ENCODE results near the gene RIN1. TPM values are rescaled to one million over a fixed set of nuclear protein-coding genes. Genes with fewer than 3 reads are reported as not detected.

Gene RIN1
- total and polyA plus RNA-seq, 2 experiments from 2014 or later: 6.2 to 9.5 TPM

- peaks cover 3% of the 10 kb centered on the region for H4K20me1 ChIP-seq (ENCODE audit: insufficient read depth, poor library complexity, severe bottlenecking)
These were observed 51.6 kb downstream of the RIN1 start for GRCh38 chr11:66284526-66285078.

DNA sequence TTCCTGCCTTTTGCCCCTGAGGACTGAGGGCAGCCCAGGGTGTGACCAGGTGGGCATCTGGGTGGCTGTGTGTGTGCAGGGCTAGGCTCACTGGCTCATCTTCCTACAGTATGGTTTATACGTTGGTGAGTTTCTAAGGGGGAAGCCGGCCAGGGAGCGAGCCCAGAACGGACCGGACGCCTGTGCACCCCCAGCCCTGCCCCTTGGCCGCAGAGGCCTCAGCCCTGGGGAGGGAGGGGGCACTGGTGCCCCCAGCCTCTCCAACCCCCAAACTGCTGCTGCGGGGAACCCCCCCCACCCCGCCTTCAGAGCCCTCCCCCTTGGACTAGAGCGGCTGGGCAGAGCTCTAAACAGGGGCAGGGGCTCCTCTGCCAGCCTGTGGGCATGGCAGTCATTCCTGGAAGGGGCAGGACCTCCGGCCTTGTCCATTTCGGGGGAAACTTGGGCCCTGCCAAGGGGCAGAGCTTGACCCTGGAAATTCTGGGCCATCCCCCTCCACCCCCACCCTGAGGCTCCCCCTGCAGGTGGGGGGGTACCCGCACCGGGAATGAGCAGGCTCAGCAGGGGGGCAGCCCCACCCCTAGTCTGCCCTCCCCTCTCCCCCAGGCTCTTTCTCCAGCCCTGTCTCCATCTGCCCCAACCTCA lies 52.7 kb downstream of the RIN1 start:
- Histone ChIP-seq H3K79me2 (peaks cover 35% of the 10 kb centered on the region), H3K4me3 (no peak overlapping the region), H3K36me3 (replicated peaks; ENCODE audit: insufficient read depth, low read depth) (no peaks in the 10 kb centered on the region), H3K9me3 (ENCODE audit: low read depth) (no peaks in the 10 kb centered on the region), H3K27me3 (no peaks in the 10 kb centered on the region), H3K4me2 (no peak overlapping the region), H3K9me2 (replicated peaks; ENCODE audit: insufficient read depth) (no peaks in the 10 kb centered on the region), H3K4me1 (ENCODE audit: insufficient read depth) (peaks cover 8% of the 10 kb centered on the region), H4K20me1 (ENCODE audit: insufficient read depth, poor library complexity, severe bottlenecking) (peaks cover 3% of the 10 kb centered on the region), H3K27ac (no peak overlapping the region), H2AFZ (no peak overlapping the region)
- TF ChIP-seq EZH2 (IDR thresholded peaks at IDR 0.05; ENCODE audit: borderline replicate concordance) (no peak), EZH2phosphoT487 (IDR thresholded peaks at IDR 0.05; ENCODE audit: low read depth, severe bottlenecking, unreplicated experiment) (no peak)
- TF ChIP-seq, protein P1, sequence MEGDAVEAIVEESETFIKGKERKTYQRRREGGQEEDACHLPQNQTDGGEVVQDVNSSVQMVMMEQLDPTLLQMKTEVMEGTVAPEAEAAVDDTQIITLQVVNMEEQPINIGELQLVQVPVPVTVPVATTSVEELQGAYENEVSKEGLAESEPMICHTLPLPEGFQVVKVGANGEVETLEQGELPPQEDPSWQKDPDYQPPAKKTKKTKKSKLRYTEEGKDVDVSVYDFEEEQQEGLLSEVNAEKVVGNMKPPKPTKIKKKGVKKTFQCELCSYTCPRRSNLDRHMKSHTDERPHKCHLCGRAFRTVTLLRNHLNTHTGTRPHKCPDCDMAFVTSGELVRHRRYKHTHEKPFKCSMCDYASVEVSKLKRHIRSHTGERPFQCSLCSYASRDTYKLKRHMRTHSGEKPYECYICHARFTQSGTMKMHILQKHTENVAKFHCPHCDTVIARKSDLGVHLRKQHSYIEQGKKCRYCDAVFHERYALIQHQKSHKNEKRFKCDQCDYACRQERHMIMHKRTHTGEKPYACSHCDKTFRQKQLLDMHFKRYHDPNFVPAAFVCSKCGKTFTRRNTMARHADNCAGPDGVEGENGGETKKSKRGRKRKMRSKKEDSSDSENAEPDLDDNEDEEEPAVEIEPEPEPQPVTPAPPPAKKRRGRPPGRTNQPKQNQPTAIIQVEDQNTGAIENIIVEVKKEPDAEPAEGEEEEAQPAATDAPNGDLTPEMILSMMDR (IDR thresholded peaks at IDR 0.05; ENCODE audit: poor library complexity): no peak
- 97% methylated on average over 7 of the region's 14 CpGs for WGBS (ENCODE audit: low lambda C conversion rate, missing lambda C conversion rate)
- DNase-seq (ENCODE audit: low spot score): no peak

More at GRCh38 chr11:66284526-66285078, 51.6 kb downstream of the RIN1 start:
- TF ChIP-seq EZH2 (IDR thresholded peaks at IDR 0.05; ENCODE audit: borderline replicate concordance): no peak
- TF ChIP-seq, protein P1 (IDR thresholded peaks at IDR 0.05; ENCODE audit: poor library complexity): no peak
- no peak for TF ChIP-seq EZH2phosphoT487 (IDR thresholded peaks at IDR 0.05; ENCODE audit: low read depth, severe bottlenecking, unreplicated experiment)
- Histone ChIP-seq H3K27me3 (no peaks in the 10 kb centered on the region), H3K9me3 (ENCODE audit: low read depth) (no peaks in the 10 kb centered on the region), H2AFZ (no peak overlapping the region), H3K36me3 (replicated peaks; ENCODE audit: insufficient read depth, low read depth) (no peaks in the 10 kb centered on the region), H3K27ac (no peak overlapping the region), H3K9me2 (replicated peaks; ENCODE audit: insufficient read depth) (no peaks in the 10 kb centered on the region), H3K4me2 (no peak overlapping the region), H3K79me2 (peaks cover 35% of the 10 kb centered on the region), H3K4me3 (no peak overlapping the region), H3K4me1 (ENCODE audit: insufficient read depth) (peaks cover 8% of the 10 kb centered on the region)
- WGBS (ENCODE audit: low lambda C conversion rate, missing lambda C conversion rate): 96% methylated on average over 9 of the region's 16 CpGs
- no peak for DNase-seq (ENCODE audit: low spot score)

DNA sequence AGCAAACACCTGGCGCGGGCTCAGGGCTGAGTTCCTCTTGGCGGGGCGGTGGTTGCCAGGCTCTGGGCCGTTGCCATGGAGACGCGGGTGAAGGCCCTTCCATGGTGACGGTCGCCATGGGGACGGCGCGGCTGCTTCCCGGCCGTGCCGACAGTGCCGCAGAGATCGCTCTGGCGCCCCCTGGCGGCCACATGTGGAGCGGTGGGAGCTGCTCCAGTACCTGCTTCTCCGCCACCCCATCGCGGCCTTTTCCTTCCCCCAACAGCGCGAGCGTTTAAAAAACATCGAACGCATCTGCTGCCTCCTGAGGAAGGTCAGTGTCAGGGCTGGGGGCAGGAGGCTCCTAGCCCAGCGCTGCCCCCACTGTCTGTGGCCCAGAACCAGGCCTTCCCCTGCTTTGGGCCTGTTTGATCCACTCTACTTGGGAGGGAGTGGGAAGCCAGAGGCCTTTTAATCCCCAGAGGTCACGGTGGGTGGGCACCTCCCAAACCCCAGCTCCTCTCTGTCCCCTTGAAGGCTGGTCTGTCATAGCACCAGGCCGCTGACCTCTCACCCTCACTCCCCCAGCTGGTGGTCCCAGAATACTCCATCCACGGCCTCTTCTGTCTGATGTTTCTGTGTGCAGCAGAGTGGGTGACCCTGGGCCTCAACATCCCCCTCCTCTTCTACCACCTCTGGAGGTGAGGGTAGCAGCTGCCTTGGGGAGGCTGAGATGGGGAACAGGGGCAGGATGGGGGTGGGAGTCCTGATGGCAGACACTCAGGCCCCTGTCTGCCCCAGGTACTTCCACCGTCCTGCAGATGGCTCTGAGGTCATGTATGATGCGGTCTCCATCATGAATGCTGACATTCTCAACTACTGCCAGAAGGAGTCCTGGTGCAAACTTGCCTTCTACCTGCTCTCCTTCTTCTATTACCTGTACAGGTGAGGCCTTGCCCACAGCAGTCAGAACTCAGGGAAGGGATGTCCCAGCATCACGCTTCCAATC lies 53.5 kb downstream of the RIN1 start:
- H3K27ac ChIP-seq: no peak overlapping the region
- 19% methylated on average over 30 of the region's 35 CpGs for WGBS (ENCODE audit: low lambda C conversion rate, missing lambda C conversion rate)
- no peak overlapping the region for H3K4me2 ChIP-seq
- peaks cover 27% of the 10 kb centered on the region for H3K79me2 ChIP-seq
- no peaks in the 10 kb centered on the region for H3K9me2 ChIP-seq (replicated peaks; ENCODE audit: insufficient read depth)
- H2AFZ ChIP-seq: no peak overlapping the region
- H3K36me3 ChIP-seq (replicated peaks; ENCODE audit: insufficient read depth, low read depth): no peaks in the 10 kb centered on the region
- H4K20me1 ChIP-seq (ENCODE audit: insufficient read depth, poor library complexity, severe bottlenecking): peaks cover 3% of the 10 kb centered on the region
- no peak overlapping the region for H3K4me3 ChIP-seq
- no peak for TF ChIP-seq EZH2 (IDR thresholded peaks at IDR 0.05; ENCODE audit: borderline replicate concordance)
- TF ChIP-seq EZH2phosphoT487 (IDR thresholded peaks at IDR 0.05; ENCODE audit: low read depth, severe bottlenecking, unreplicated experiment): no peak
- TF ChIP-seq, protein P1 (IDR thresholded peaks at IDR 0.05; ENCODE audit: poor library complexity): peak; percentile 93
- no peaks in the 10 kb centered on the region for H3K27me3 ChIP-seq
- H3K9me3 ChIP-seq (ENCODE audit: low read depth): no peaks in the 10 kb centered on the region
- H3K4me1 ChIP-seq (ENCODE audit: insufficient read depth): peaks cover 5% of the 10 kb centered on the region
- peak; percentile 99 for DNase-seq (ENCODE audit: low spot score)

Small RNA genes lying within 50 kb of the gene (small RNA-seq; reads per million reads assigned to genes)
- gene RF00017: not detected

Other genes starting within 250 kb of the RIN1 start
- gene KLC2, start 78.7 kb downstream of the RIN1 start, total RNA-seq: 13.4 and 19.2 TPM in 2 replicates
- 28.8 and 35.3 TPM in 2 replicates for gene KLC2, start 78.7 kb downstream of the RIN1 start, polyA plus RNA-seq
- gene RAB1B, start 67.8 kb downstream of the RIN1 start, total RNA-seq: 87.9 and 88.4 TPM in 2 replicates
- gene RAB1B, start 67.8 kb downstream of the RIN1 start, polyA plus RNA-seq: 17.5 and 19.9 TPM in 2 replicates
- gene CNIH2, start 58.3 kb downstream of the RIN1 start, total RNA-seq: 0.36 and 1.7 TPM in 2 replicates
- gene CNIH2, start 58.3 kb downstream of the RIN1 start, polyA plus RNA-seq: 6.2 and 7.3 TPM in 2 replicates
- 111 and 132 TPM in 2 replicates for gene YIF1A, start 47.3 kb downstream of the RIN1 start, total RNA-seq
- 265 and 267 TPM in 2 replicates for gene YIF1A, start 47.3 kb downstream of the RIN1 start, polyA plus RNA-seq
- 20.6 and 21.4 TPM in 2 replicates for gene TMEM151A, start 44.5 kb downstream of the RIN1 start, total RNA-seq
- 36.4 and 48.6 TPM in 2 replicates for gene TMEM151A, start 44.5 kb downstream of the RIN1 start, polyA plus RNA-seq
- 19.9 and 24.6 TPM in 2 replicates for gene CD248, start 19.4 kb downstream of the RIN1 start, total RNA-seq
- gene CD248, start 19.4 kb downstream of the RIN1 start, polyA plus RNA-seq: 210 and 250 TPM in 2 replicates
- gene BRMS1, start 8.7 kb upstream of the RIN1 start, total RNA-seq: 34.5 and 39.7 TPM in 2 replicates
- 48.6 and 54.0 TPM in 2 replicates for gene BRMS1, start 8.7 kb upstream of the RIN1 start, polyA plus RNA-seq
- 41.5 and 41.9 TPM in 2 replicates for gene B4GAT1, start 11.2 kb upstream of the RIN1 start, total RNA-seq
- gene B4GAT1, start 11.2 kb upstream of the RIN1 start, polyA plus RNA-seq: 37.4 and 40.8 TPM in 2 replicates
- 7.4 and 11.3 TPM in 2 replicates for gene SLC29A2, start 35.3 kb upstream of the RIN1 start, total RNA-seq
- gene SLC29A2, start 35.3 kb upstream of the RIN1 start, polyA plus RNA-seq: 20.2 and 27.1 TPM in 2 replicates
- gene NPAS4, start 84.6 kb upstream of the RIN1 start, total RNA-seq: 0.60 TPM in 1 of 2 replicates, not detected in the other
- 0.31 TPM in 1 of 2 replicates, not detected in the other for gene NPAS4, start 84.6 kb upstream of the RIN1 start, polyA plus RNA-seq
- gene MRPL11, start 102.4 kb upstream of the RIN1 start, total RNA-seq: 45.6 and 60.6 TPM in 2 replicates
- 57.1 and 59.8 TPM in 2 replicates for gene MRPL11, start 102.4 kb upstream of the RIN1 start, polyA plus RNA-seq
- 5.5 and 6.7 TPM in 2 replicates for gene PELI3, start 130.5 kb upstream of the RIN1 start, total RNA-seq
- gene PELI3, start 130.5 kb upstream of the RIN1 start, polyA plus RNA-seq: 5.5 and 10.9 TPM in 2 replicates
- 46.0 and 56.0 TPM in 2 replicates for gene DPP3, start 144.0 kb upstream of the RIN1 start, total RNA-seq
- 54.8 and 57.3 TPM in 2 replicates for gene DPP3, start 144.0 kb upstream of the RIN1 start, polyA plus RNA-seq
- gene BBS1, start 174.2 kb upstream of the RIN1 start, total RNA-seq: 25.1 and 33.4 TPM in 2 replicates
- gene BBS1, start 174.2 kb upstream of the RIN1 start, polyA plus RNA-seq: 27.7 and 33.9 TPM in 2 replicates
- gene ZDHHC24, start 209.6 kb upstream of the RIN1 start, total RNA-seq: 10.3 and 11.5 TPM in 2 replicates
- gene ZDHHC24, start 209.6 kb upstream of the RIN1 start, polyA plus RNA-seq: 16.9 and 18.3 TPM in 2 replicates
- gene ACTN3, start 210.5 kb upstream of the RIN1 start, total RNA-seq: not detected in 2 replicates
- 0.09 and 0.58 TPM in 2 replicates for gene ACTN3, start 210.5 kb upstream of the RIN1 start, polyA plus RNA-seq
- gene CTSF, start 232.2 kb upstream of the RIN1 start, total RNA-seq: 0.60 and 0.64 TPM in 2 replicates
- 1.1 and 1.5 TPM in 2 replicates for gene CTSF, start 232.2 kb upstream of the RIN1 start, polyA plus RNA-seq

Data from hepatocyte (in vitro differentiated cells).